Upper lobe of right lung (tissue), 1 donor: ENCODE data around the gene GPR156. TPM values are rescaled to one million over a fixed set of nuclear protein-coding genes. Genes with fewer than 3 reads are reported as not detected.
"Not testable (repeated sequence)": the region's sequence is repeated elsewhere in the genome, so short reads cannot be mapped to it uniquely, and the experiment has no call there.

ENCODE experiments used
- ATAC-seq: fragments of 200-7000 bp; cut with Tn5 transposase; one replicate; pipeline ENCODE4 v1.9.1; 2020; ENCODE audit warnings: mild to moderate bottlenecking, moderate library complexity
- DNase-seq: peaks from one replicate; pipeline ENCODE4 v3.0.0-alpha.2; 2020
- H3K27ac ChIP-seq: fragments of 200-600 bp; one replicate; pipeline ENCODE4 v1.8.0; 2022
- H3K27me3 ChIP-seq: fragments of 200-600 bp; one replicate; pipeline ENCODE4 v1.8.0; 2022; ENCODE audit warnings: mild to moderate bottlenecking
- H3K36me3 ChIP-seq: fragments of 200-600 bp; one replicate; pipeline ENCODE4 v1.8.0; 2022
- H3K4me1 ChIP-seq: fragments of 200-600 bp; one replicate; pipeline ENCODE4 v1.8.0; 2022
- H3K4me3 ChIP-seq: fragments of 200-600 bp; one replicate; pipeline ENCODE4 v1.8.0; 2022; ENCODE audit warnings: mild to moderate bottlenecking
- H3K9me3 ChIP-seq: fragments of 200-600 bp; one replicate; pipeline ENCODE4 v1.8.0; 2022
- CTCF ChIP-seq: fragments of 200-600 bp; IDR thresholded peaks from one replicate; pipeline ENCODE4 v1.8.0; 2022; ENCODE audit warnings: antibody characterized with exemption
- intact Hi-C: fragments of 100-400 bp; cut with DNase I; formaldehyde crosslinking; loops from one replicate; pipeline ENCODE4 v1.11.0; 2022
- total RNA-seq: library from RNA; stranded (reverse); fragmentation: NEBNext Ultra II Directional; extraction: Animal tissue kit (Norgen Biotek cat#: 25700); gene quantifications from one replicate; pipeline ENCODE4 v1.2.1, GENCODE V29; 2021
- donor health status: DM: no; HTN: yes; CAD: no; lungs with severe emphysema.

GPR156 gene
- total RNA-seq, 1 donor from 2014 or later, result 0.09 TPM

- no peak for TF ChIP-seq CTCF
- Histone ChIP-seq H3K4me3 (no peak overlapping the region), H3K27ac (peak overlapping the region; percentile 42), H3K9me3 (no peaks in the 10 kb centered on the region), H3K4me1 (peaks cover 17% of the 10 kb centered on the region), H3K36me3 (no peaks in the 10 kb centered on the region), H3K27me3 (no peaks in the 10 kb centered on the region)
- DNase-seq, result no peak
- intact Hi-C loops, result no loop called here
- ATAC-seq, result peak; percentile 6
Measured at GRCh38 chr3:120157681-120158080, 127.3 kb downstream of the GPR156 start.

- intact Hi-C loops, result no loop called here
- Histone ChIP-seq H3K9me3 (no peaks in the 10 kb centered on the region), H3K27ac (peak overlapping the region; percentile 42), H3K4me3 (no peak overlapping the region), H3K4me1 (peaks cover 17% of the 10 kb centered on the region), H3K36me3 (no peaks in the 10 kb centered on the region), H3K27me3 (no peaks in the 10 kb centered on the region)
- DNase-seq (no peak), ATAC-seq (peak; percentile 75)
- TF ChIP-seq CTCF, result no peak
Measured at GRCh38 chr3:120157113-120157512, 127.9 kb downstream of the GPR156 start.

- intact Hi-C loops, result no loop called here
- ATAC-seq (no peak), DNase-seq (no peak)
- no peaks in the 10 kb centered on the region for H3K9me3 ChIP-seq
- H3K27ac ChIP-seq, result no peak overlapping the region
- no peaks in the 10 kb centered on the region for H3K36me3 ChIP-seq
- no peak for TF ChIP-seq CTCF
- no peak overlapping the region for H3K4me3 ChIP-seq
- H3K27me3 ChIP-seq, result no peaks in the 10 kb centered on the region
- peaks cover 17% of the 10 kb centered on the region for H3K4me1 ChIP-seq
Measured at GRCh38 chr3:120156699-120157098, 128.3 kb downstream of the GPR156 start.

- DNase-seq, H3K9me3 ChIP-seq, intact Hi-C loops, ATAC-seq, H3K4me3 ChIP-seq, H3K27me3 ChIP-seq, H3K36me3 ChIP-seq, H3K27ac ChIP-seq: not testable (repeated sequence)
- H3K4me1 ChIP-seq, result peaks cover 17% of the 10 kb centered on the region
Measured at GRCh38 chr3:120155694-120156093, 129.3 kb downstream of the GPR156 start.

GRCh38 chr3:120155108-120155507, 129.9 kb downstream of the GPR156 start:
- H3K9me3 ChIP-seq, result no peaks in the 10 kb centered on the region
- intact Hi-C loops, result no loop called here
- DNase-seq (no peak), ATAC-seq (no peak)
- no peak overlapping the region for H3K27ac ChIP-seq
- peaks cover 12% of the 10 kb centered on the region for H3K4me1 ChIP-seq
- H3K27me3 ChIP-seq, result no peaks in the 10 kb centered on the region
- H3K4me3 ChIP-seq, result no peak overlapping the region
- no peaks in the 10 kb centered on the region for H3K36me3 ChIP-seq
- TF ChIP-seq CTCF, result no peak

- no peaks in the 10 kb centered on the region for H3K36me3 ChIP-seq
- TF ChIP-seq CTCF, result no peak
- H3K27ac ChIP-seq, result no peak overlapping the region
- ATAC-seq (peak; percentile 62), DNase-seq (no peak)
- intact Hi-C loops, result no loop called here
- no peaks in the 10 kb centered on the region for H3K27me3 ChIP-seq
- H3K9me3 ChIP-seq, result no peaks in the 10 kb centered on the region
- H3K4me1 ChIP-seq, result peaks cover 4% of the 10 kb centered on the region
- no peak overlapping the region for H3K4me3 ChIP-seq
Measured at GRCh38 chr3:120153294-120153693, 131.7 kb downstream of the GPR156 start.
